AML-193 (cell line): Measurements from ENCODE around the gene DHX16.

ENCODE experiments used
- DNase-seq, 2 experiments: peaks; one replicate each; lab custom pipeline; 2025; lab: John Stamatoyannopoulos, UW

DHX16 gene

DNA sequence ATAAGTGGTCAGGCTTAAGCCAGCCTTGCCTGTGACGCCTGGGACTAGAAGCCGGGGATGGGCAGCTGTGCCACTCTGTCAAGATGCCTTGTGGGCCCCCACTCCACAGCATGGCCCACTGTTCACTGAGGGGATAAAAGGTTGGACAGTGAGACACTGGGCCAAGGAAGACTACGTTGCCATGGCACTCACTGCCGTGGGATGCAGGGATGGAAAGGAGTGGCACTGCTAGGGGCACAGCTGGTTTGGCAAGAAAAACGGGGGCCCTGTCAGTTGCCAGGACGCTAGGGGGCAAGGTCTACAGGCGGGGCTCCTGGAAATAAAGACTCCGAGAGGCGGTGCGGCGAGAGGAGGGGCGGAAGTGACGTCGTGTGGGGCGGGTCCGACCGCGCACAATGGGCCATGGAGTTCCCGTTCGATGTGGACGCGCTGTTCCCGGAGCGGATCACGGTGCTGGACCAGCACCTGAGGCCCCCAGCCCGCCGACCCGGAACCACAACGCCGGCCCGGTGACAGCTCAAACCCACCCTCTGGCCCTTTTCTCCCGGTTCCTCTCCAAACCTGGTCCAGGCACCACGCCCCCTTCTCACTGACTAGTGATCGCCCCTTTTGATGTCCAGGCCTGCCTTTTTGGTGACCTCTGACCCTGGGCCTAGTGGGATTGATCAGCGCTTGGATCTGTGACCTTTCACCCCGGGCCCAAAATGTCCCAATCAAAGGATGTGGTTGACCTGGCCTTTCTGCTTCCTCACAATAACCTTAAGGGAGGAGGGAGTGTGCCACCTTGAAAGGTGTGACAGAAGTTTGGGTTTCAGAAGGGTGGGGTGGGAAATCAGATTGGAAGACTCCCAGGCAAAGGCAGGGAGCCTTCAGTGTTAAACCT, 46.1 kb downstream of the DHX16 start, which contains the start of gene ATAT1:
TSS of gene ATAT1 (plus strand) at position 391 of the 883 bp plus-strand sequence.
- peak; percentile 61 to 62 for DNase-seq

- DNase-seq: no peak
Observed at GRCh38 chr6:30625511-30625910, 47.3 kb downstream of the DHX16 start.

- no peak for DNase-seq
Observed at GRCh38 chr6:30619561-30619960, 53.2 kb downstream of the DHX16 start.

DNA sequence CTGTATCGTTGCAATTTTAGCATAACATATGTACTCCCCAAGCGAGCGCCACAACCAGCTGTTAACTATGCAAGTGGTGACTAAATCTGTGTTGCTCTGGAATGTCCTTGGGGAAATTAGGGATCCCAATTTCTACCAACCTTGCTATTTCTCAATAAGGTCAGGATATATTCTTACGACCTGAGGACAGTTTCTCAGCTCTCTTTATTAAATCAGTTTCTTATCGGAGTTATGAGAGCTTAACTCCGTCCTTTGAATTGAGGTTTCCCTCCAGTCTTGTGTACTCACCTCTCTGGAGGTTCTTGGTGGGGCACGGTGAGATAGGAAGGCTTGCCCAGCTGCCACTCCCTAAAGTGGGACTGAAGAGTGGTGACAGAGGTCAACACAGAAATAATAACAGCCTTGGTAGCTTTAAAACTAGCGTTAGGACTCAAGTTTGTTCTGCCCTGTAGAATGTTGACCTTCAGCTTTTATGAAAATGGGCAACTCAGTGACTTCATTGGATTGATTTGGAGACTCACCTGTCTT, 54.5 kb downstream of the DHX16 start:
- DNase-seq: peak in 1 of 2 experiments; percentile 19

GRCh38 chr6:30617565-30618269, 55.1 kb downstream of the DHX16 start, which contains the start of gene MRPS18B:
Gene MRPS18B, plus strand, starts transcription at chr6:30617840. Its CDS starts 26 bp downstream, at chr6:30617866.
- DNase-seq: peak; percentile 98 to 99

- DNase-seq: peak; percentile 100
Observed at GRCh38 chr6:30616811-30617564, 55.8 kb downstream of the DHX16 start, which contains the start of gene PPP1R10. Gene PPP1R10, minus strand, starts transcription at chr6:30617243. Its CDS starts 7,299 bp downstream, at chr6:30609944.

GRCh38 chr6:30615958-30616810, 56.6 kb downstream of the DHX16 start:
- DNase-seq: peak; percentile 50 to 61

DNA sequence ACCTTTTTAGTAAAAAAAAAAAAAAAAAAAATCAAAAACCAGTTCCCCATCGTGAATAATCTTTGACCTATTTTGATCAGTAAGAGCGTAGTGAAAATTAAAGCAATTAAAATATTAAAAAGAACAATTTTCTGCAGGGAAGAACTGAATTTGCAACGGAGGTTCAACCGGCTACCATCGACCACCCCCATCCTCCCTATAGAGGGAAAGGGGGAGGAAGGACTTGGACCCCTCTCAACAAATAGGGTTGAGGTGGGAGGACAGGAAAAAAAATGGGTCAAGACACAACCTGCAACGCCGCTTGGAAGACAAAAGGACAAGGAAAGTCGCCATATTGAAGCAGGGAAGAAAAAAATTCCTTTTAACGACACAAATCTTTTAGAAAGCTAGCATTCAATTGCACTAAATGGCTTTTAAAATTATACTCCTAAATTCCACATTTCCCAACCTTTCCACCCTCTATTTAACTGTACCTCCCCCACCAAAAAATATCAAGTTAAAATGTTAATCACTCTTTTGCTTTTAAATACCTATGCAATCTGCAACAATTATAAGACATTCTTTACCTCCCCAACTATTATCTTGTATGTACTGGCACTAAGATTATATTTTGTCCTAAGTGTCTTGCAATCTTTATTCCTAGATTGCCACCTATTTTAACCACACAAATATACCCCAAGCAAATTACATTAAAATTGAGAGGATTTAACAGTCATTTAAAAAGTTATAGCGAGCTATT, 57.4 kb downstream of the DHX16 start:
- DNase-seq: peak; percentile 60 to 67

GRCh38 chr6:30614843-30615218, 58.0 kb downstream of the DHX16 start:
- peak; percentile 99 for DNase-seq

DNA sequence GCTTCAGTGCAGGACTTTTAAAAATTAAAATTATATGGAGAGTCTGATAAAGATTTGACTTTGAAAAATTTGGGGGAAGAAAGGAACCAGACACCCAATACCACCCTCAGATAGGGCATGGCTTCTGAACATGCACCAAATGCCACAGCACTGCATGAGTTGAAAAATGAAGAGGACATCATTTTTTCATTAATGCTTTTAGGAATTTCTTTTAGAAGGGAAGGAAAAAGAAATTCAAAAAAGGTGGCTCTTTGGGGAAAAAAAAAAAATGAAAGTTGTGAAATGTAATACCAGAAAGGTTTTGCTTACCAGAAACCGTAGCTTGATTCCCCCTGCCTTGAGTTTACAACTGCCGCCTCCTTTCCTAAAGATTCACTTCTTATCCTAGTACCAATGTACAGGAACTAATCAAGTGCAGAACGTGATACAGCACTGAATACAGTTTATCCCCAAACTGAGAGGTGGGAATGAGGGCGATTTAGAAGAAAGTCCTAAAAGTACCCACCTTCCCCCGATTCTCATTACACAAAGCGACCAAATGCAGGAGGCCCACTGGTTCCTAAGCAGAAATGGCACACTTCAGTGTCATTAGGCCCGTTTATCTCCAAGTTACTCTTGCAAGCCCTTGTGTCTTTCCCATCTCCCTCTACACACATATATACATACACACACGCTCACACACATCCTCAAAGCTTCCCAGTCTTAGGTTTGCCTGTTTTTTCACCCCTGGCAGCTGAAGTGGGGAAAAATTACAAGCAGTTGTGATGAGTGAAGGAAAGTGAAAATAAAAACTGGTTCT, 58.6 kb downstream of the DHX16 start:
- no peak for DNase-seq

DNA sequence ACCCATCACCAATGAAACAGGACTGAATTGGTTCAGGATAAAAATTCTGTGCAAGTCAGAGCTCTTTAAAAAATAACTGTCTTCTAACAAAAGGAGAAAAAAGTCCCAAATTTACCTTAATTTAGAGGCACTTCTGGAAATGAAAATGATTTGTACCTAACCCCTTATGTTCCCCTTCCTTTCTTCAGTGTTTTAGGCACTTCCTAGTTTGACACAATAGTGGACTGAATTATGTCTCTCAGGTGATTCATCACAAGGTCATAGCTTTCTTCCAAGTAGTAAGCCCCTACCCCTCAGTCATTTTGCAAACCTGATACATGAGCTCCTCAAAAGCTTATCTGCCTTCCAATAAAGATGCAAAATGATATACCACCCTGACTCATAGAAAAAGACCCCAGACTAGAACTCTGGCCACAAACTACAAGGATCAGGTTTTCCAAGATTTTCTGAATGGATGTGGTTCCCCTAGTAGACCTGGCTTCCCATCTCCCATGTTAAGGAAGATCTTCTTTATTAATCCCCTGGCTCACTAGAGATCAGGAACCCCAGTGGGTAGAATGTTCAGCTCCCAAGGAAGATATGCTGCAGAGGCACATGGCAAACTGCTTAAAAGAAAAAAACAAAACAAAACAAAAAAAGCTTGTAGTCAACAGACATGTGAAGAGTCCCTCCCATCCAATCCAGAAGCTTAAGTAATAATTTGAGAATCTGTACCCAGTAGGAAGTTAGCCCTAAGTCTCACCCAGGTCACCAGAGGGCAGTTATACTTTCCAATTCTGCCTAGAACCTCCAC, 59.4 kb downstream of the DHX16 start:
- DNase-seq: peak; percentile 10 to 24

- no peak for DNase-seq
Observed at GRCh38 chr6:30612687-30613248, 60.0 kb downstream of the DHX16 start.

DNA sequence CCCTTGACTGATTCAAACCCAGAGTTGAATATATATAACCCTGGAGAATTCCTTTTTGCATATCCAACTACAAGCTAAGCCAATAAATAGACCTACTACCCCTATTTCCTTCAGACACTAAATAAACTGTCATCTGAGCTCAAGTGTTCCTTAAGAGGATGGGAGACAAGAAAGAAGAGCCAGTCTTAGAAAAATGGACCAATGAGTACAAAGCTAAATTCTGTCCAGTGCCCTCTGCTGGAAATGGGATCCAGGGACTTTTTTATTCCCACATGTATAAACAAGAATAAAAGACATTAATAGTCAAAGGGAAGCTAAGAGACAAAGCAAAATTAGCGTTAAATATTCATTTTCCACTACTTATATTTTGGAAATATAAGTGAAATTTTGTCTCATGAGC, 60.6 kb downstream of the DHX16 start:
- DNase-seq: peak in 1 of 2 experiments; percentile 13

GRCh38 chr6:30611856-30612194, 61.0 kb downstream of the DHX16 start:
- DNase-seq: no peak

DNA sequence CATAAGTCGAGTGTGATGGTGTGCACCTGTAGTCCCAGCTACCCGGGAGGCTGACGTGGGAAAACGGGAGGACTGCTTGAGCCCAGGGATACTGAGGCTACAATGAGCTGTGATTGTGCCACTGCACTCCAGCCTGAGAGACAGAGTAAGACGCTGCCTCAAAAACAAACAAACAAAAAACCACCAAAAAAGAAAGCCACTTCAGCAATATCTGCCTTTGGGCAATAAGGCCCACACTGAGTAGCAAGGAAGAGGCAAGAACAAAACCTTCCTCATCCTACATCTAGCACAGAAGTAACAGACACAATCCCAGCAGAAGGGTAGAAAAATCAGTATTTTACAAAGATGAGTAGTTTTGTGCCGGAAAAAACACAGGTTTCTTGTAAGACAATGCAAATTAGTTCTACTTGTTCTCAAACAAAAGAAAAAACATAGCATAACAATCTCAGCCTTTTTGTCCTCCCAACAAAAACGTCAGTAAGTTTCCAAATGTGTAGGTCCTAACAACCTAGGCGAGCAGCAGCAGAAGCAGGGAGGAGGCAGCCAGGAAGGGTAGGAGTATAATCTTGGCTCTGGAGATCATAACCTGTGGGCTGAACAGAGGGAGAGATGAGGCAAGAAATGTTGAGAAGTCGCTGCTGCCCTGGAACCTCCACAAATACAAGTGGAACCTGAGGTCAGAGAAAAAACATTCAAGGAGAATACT, 61.5 kb downstream of the DHX16 start:
- no peak for DNase-seq

DNA sequence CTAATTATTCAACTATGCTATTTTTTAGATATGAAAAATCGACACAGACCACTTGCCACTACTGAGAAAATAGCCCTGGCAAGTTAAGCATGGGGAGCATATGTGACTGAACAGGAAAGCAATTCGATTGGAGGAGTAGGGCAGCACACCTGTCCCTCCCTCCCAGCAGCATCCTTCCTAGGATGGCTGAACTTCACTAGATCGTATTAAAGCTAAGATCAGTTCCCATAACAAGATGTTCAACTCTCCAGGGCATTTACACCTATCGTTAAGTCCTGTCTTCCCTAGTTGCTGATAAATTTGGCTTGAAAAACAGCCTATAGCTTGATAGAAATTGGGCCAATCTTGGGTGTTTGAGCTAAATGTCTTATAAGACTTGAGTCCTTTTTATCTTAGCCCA, 62.7 kb downstream of the DHX16 start:
- no peak for DNase-seq

DNA sequence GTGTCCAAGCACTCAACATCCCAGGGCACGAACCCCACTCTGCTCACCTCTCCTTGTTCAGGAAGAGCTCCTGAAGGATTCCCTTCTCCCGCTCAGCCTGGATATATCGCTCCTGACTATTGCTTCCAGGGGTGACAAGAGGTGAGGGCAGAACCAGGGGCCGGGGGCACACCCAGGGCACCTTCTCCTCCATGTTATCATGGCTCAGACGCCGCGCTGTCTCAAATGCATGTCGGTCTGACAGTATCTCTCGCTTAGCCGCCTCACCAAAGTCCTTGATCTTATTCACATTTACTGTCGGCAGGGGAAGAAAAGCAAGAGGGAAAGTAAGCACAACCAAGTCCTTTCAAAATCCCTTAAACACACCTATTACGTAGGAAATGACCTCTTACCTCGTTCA, 68.8 kb downstream of the DHX16 start:
- DNase-seq: no peak
